LoVo (cell line): ENCODE results near the gene DHCR7.
"Not testable (repeated sequence)": the region's sequence is repeated elsewhere in the genome, so short reads cannot be mapped to it uniquely, and the experiment has no call there.

Source experiments
- DNase-seq: peaks from one replicate; pipeline ENCODE4 v3.0.0-alpha.2; 2016; ENCODE audit warnings: low spot score

DHCR7 gene

DNA sequence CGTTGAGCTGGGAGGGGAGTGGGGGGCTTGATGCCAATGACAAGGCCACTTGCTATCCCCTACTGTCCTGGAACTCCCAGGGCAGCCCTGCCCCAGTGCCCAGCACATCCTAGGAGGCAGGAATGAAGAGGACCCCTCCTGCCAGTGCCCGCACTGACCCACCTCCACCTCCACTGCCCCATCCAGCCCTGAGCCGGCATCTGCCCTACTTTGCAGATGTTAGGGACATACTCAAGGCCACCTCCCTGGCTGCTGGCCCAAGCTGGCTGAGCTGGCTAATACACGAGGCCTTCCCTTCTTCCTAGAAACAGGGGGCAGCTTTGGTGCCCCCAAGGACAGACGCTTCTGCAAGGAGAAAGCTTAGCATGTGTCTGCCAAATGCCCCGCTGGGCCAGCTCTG lies 10.8 kb downstream of the DHCR7 start:
- DNase-seq: no peak

DNA sequence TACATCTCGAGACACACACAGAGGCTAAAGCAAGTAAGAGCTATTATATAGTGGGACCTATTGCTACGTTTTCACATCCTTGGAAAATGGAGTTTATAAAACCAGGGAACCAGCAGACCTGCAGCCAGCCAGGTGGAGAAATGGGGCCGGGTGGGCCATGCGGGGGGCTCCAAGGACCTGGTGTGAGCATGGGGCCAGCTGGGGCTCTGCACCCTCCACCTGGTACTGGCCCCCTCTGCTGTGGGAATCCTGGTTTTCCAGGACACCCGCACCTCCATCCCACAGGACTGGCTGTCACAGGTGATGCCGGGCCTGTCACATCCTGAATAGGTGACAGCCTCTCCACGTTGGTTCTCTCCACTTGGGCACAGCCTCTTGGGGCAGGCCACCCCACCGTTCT lies 11.3 kb downstream of the DHCR7 start:
- DNase-seq: no peak

DNA sequence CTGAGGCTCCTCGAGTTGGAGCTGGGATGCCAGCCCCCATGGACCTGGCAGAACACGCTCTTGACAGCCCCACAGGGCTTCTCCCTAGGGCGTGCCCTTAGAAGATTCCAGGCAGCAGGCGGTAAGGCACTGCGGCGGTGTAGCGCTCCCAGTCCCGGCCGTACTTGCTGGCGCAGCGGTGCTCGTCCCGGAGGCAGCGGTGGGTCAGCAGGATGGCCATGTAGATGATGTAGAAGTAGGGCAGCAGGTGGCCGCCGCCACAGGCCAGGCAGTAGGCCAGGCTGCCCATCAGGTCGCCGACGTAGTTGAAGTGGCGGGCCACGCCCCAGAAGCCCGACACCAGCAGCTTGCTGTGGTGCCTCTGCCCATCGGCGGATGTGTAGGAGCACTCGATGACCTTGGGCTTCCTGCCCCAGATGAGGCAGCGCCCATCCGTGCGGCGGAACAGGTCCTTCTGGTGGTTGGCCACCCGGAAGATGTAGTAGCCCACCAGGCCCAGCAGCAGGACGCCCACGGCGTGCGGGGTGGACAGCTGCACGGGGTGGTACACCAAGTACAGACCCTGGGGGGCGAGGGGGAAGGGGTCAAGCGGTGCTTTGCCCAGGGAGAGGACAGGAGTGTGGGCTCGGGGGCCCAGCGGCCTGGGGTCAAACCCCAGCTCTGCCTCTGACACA lies 12.8 kb downstream of the DHCR7 start:
- DNase-seq: no peak

DNA sequence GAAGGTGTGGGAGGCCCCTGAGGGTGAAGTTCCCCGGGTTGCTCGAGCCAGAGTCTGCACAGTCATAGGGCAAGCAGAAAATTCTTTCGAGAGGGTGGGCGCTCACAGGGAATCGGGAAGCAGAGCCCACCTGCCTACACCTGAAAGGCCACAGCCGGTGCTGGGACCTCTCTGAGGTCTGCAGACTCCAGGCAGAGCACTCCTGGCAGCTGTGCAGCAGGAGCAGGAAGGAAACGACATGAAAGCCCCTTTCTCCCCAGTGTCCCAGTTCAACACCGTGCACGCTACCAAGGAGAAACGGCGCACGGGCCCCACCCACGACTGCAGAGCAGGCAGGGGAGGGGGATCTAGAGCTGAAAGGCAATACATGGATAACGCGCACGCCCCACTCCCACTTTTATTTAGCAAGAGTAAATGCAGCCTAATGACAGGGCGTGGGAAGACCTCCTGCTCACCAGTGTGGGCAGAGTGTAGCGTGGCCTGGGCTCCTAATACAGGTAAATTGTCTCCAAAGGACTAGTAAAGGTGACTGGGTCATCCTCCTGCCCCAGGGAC lies 13.5 kb downstream of the DHCR7 start:
- DNase-seq: no peak

DNA sequence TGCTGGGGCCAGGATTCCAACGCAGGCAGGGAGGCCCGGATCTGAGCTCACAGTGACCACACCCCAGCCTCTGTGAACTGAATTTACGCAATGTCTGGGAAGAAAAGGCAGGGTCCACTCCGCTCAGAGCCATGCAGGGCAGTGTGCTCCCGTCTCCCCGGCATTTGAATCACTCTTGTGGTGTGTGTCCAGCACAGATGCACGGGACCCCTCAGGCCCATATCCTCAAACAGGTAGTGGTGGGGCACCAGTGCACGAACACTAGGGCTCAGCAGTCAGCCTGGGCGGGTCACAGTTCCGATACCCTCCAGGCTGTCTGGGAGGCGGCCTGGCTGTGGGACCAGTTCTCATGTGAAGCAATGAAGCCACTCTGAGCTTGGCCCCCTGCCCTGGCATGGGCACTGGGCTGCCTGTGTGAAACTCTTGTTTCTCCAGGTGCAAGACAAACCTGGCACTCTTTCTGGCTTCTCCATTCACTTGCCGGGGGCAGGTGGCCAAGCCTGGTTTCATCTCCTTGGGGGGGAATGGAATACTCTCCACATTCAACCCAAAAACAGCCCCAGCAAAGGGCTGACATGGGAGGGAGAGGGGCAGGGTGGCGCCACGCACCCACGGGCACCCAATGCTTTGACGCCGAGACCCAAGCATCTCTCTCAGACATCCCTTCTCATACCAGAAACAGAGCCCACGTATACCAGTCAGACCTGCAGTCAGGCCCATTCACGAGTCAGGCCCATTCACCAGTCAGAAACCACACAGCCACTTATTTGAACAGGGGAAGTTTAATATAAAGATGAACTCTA lies 14.3 kb downstream of the DHCR7 start:
- no peak for DNase-seq

DNA sequence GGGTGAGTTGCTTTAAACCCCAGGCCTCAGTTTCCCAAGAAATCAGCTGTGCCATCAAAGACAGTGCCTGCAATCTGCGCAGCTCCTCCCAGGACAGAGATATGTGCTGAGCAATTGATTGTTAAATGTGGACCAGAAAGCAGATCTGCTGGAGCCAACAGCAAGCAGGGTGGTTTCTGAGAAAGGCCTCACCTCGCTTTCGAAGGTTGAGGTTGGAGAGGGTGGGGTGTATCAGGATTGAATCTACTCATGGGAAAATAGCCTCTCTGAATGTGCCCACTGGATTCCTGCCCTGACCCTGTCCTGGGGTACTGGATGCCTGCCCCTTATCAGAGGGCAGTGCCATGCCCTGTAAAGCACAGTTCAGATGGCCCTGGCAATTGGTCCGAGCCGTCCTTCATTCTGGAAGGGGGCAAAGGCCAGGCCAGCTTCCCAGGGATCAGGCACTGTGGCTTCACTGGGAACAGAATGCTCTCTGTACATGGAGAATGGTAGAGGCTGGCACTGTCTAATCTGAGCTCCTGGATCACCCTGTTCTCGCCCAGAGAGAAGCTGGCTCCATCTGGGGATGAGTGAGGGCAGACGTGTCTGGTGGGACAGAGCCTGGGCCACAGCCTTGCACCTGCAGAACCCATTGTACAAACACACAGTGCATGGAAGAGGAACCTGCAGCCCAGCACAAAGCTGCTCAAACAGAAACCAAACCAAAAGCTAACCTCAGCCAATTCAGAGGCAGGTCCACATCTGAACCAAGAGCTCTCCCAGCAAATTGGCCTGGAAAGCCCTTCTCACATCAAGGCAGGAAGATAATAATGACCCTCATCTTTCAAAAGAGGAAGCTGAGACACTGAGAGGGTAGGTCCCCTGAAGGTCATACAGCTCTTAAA lies 15.2 kb downstream of the DHCR7 start:
- DNase-seq: no peak

DNA sequence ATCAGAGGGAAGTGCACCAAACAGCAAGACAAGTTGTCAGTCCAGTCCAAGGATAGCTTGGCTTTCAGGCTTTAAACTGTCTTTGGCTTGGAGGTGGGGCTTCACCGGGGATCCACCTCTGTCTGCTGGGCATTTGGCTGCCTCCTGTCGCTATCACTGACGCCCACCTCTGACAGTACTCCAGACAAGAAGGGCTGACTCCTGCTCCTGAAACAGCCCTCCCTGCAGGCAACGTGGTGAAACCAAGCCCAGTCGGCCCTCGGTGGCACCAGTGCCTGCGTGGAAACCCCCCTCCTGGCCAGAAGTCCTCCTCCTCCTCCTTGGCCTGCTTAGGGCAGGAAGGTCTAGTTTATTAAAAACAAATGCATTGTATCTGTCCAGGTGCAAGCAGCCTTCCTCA lies 16.9 kb downstream of the DHCR7 start:
- DNase-seq: no peak

DNA sequence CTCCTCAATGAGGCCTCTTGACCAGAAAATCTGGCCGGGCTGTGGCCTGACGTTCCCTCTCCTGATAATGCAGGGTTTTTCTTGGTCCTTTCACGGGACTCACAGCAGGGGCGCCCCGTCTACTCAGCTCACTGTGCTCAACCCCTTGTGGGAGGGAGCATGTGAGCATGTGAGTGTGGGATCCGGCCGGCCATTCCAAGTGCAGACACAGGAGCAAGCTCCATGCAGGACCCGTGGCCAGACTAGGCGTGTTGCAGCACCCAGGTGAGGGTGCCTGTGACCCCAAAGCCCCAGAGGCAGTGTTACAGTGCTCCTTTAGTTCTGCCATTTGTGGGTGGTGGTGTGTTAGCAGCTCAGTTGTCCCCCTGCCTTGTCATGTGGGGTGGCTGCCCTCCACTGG lies 18.0 kb downstream of the DHCR7 start:
- no peak for DNase-seq

DNA sequence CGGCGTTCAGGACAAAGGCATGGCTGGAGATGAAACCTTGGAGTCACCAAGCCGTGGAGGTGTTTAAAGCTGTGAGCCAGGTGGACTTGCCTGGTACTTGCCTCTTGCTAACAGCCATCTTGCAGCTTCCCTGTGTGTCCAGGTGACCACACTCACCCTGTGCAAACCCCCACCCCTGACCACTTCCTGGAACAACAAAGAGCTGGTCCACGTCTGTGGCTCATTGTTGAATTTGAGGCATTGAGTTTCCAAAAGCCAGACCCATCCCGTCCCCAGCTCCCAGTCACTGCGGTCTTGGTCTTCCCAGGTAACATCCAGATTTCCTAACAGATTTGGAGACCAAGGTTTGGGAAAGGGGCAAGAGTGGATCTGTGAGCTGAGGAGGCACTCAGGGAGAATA lies 18.5 kb downstream of the DHCR7 start:
- DNase-seq: no peak

DNA sequence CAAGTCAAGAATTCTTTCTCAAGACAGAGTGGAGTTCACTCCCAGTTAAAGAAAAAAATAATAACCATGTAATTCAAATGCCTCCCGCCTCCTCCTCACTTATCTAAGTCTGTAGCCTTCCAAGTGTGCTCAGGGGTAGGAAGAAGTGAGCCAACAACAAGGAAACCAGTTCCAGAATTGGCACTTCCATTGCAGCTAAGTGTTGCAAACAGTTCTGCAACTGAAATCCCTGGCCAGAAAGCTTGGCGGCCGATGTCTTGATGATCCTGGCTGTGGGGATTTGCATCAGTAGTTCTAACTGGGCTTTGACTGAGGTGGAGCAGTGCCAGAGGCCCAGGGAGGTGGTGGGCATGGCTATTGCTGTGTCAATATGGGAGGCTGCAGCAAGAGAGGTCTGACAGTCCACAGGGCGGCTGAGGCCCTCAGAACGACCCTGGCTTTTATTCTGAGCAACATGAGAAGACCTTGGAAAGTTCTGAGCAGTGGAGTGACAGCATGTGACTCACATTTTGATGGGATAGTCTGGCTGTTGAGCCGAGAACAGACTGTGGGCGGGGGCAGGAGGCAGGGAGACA lies 19.2 kb downstream of the DHCR7 start:
- no peak for DNase-seq

DNA sequence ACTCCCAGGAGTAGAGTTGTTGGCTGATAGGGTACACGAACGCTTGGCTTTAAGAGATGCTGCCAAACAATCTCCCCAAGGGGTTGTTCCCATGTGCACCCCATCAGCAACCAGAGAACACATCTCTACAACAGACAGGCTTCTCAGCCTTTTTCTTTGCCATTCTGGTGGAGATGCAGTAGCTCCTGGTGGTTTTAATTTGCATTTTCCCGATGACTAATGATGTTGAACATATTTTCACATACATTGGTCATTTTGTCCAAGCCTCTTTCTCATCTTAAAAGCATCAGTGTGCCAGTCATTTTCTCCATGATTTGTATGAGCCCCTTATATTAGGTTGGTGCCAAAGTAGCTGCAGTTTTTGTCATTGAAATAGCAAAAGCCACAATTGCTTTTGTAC lies 21.8 kb downstream of the DHCR7 start:
- no peak for DNase-seq

DNA sequence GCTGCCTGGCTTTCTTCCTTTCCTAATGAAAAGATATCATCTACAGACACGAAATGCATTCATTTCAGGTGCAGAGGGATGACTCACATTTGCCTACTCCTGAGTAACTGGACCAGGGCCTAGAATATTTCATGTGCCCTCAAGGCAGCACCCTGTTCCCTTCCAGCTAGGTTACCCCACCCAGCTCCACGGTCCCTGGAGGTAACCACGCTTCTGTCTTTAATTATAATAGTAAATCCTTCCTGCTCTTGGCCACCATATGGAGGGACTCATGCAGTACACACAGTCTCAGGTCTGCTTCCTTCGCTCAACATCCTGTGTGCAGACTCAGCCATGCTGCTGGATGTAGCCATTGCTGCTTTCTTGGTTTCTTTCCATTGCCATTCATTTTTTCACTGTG lies 22.3 kb downstream of the DHCR7 start:
- peak; percentile 33 for DNase-seq

DNA sequence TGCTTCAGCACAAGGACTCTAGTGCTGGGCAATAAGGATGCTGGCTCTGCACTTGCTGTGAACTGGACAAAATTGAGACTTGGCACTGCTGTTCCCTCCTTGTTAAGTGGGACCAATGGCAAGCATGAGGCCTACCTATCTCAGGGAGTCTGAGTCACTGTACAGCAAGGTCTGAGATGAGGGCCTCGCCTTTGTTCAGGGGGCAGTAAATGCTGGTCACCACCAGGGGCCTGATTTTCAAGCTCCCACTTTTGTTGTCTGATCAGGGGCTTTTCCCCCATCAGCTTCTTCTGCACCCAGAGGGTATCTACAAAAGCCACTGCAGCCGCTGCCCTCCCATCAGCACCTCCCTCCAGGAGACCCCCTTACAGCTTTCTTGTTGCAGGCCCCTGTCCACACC lies 22.8 kb downstream of the DHCR7 start:
- no peak for DNase-seq

DNA sequence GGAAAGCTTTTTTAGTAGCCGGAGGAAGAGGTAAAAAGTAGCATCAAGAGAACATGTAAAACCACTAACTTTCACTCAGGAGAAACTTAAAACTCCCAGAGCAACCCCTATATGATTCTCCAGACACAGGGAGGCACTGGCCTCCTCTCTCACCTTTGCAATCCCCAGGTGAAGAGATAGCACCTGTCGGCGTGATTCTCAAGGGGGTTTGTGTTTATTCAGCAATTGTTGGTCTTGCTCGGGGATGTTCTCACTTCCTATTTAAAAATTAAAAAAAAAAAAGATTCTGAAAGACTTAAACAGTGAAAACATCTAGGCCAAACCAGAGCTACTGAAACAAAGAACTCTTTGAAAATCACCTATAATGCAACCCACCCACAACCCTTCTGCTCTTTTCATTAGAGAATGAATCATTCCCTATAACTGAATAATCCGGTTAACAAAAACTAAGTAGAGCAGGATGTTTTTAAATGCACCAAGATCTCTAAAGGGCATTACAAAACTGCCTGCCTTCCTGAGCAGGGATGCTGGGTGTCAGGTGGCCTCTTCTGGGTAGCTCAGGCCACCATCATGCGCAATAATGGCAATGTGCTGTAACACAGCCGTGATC lies 24.9 kb downstream of the DHCR7 start:
- no peak for DNase-seq

DNA sequence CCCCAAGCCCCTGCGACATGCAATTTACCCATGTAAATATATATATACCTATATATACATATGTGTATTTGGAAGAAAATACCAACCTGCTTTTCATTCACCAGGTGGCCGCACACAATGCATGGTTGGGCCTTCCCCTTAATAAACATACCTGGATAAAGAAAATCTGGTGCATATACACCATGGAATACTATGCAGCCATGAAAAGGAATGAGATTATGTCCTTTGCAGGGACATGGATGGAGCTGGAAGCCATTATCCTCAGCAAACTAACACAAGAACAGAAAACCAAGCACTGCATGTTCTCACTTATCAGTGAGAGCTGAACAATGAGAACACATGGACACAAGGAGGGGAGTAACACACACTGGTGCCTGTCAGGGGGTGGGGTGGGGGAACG lies 25.9 kb downstream of the DHCR7 start:
- not testable (repeated sequence) for DNase-seq

DNA sequence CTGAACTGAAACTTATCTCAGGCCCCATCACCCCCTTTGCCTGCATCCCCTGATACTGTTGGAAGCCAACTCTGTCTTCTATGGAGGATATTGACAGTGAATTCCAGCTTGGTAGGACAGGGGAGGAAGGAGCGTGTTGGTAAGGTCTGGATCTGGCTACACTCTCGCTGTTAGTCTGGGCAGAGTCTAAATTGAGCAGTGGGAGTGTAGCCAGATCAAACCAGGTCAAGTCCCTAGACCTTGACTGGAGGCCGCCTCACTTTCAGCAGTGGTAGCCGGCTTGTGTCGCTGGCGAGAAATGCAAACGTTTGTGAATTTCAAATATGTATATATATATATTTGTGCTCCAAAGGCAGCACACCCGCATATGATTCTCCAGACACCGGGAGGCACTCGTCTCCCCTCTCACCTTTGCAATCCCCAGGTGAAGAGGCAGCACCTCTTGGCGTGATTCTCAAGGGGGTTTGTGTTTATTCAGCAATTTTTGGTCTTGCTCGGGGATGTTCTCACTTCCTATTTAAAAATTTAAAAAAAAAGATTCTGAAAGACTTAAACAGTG lies 26.7 kb downstream of the DHCR7 start:
- DNase-seq: no peak

DNA sequence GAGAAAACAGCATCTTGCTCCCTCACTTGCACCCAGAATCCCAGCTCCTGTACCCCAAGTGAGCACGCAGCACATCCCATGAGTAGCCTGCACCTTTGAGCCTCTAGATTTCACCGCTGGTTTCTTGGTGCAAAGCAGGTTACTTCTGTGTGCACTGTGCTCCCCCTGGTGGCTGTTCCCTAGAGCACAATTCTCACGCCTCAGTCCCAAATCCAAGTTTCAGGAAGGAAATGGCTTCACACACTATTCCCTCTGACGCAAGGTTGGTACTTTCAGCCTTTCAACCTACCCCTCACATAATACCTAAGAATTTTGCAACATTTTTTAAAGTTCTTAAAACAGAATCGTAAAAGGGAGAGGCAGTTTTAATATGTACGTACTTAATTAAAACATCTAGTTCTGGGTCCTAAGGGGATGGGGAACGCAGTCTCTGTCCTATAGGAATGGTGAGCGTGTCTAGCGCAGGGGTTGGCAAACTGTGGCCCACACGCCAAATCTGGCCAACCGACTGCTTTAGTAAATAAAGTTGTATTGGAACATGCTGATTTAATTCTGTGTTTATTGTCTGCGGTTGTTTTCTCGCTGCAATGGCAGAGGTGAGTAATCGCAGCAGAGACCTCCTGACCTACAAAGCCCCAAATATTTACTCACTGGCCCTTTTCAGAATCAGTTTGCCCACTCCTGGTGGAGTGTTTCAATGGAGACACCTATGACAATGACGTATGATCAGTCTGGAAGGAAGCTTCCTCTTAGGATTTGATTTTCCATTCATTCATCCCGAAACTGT lies 27.5 kb downstream of the DHCR7 start:
- peak; percentile 6 for DNase-seq

DNA sequence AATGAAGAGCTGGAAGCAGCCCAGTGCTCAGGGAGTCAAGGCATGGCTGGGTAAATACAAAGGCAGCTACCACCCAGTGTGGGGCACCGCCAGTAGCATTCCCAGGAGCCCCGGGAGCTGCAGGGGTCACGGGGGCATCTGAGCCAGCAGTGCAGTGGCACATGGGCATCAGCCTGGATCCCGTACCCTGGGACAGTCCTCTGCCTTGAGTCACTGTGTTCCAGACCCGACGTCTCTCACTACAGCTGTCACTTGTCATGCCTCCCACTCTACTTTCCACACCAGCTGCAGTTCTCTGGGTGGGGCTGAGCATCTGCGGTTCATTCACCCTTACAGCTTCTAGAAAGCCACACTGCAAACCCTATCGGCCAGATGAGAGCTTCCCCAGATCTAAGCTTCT lies 29.6 kb downstream of the DHCR7 start:
- no peak for DNase-seq

DNA sequence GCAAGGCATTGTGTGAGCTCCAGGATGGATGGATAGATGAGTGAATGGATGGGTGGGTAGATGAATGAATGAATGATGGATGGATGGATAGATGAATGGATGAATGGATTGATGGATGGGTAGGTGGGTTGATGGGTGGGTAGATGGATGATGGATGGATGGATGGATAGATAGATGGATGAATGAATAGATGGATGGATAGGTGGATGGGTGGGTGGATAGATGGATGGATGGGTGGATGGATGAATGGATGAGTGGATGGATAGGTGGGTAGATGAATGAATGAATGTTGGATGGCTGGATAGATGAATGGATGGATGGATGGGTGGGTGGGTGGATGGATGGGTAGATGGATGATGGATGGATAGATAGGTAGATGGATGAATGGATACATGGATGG lies 33.5 kb downstream of the DHCR7 start:
- no peak for DNase-seq

DNA sequence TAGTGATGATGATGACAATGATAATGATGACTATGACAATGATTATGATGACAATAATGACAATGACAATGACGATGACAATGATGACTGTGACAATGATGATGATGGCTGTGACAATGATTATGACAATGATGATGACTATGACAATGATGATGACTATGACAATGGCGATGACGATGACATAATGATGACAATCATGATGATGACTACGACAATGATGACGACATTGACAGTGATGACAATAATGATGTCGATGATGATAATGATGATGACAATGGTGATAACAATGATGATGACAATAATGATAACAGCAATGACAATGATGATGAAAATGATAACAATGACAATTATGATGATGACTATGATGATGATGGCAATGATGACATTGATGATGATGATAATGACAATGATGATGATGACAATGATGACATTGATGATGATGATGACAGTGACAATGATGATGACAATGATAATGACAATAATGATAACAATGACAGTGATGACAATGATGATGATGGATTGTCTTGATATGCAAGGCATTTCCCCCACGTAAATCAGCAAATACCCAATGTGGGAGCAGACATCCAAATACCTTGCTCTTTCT lies 37.7 kb downstream of the DHCR7 start:
- no peak for DNase-seq
